Left ventricle myocardium inferior (tissue), 1 donor: ENCODE results near the gene SOX11. TPM values are rescaled to one million over a fixed set of nuclear protein-coding genes. Genes with fewer than 3 reads are reported as not detected.

Source experiments
- DNase-seq: peaks from one replicate; pipeline ENCODE4 v3.0.0-alpha.2; 2020
- H3K27ac ChIP-seq: fragments of 200-600 bp; replicated peaks from 2 replicates; pipeline ENCODE4 v1.8.0; 2021
- H3K27me3 ChIP-seq: fragments of 200-600 bp; 2 replicates; pipeline ENCODE4 v1.8.0; 2021; ENCODE audit warnings: low read depth
- H3K36me3 ChIP-seq: fragments of 200-600 bp; 2 replicates; pipeline ENCODE4 v1.8.0; 2021
- H3K4me1 ChIP-seq: fragments of 200-600 bp; 2 replicates; pipeline ENCODE4 v1.8.0; 2021
- H3K4me3 ChIP-seq: fragments of 200-600 bp; 2 replicates; pipeline ENCODE4 v1.8.0; 2021; ENCODE audit warnings: mild to moderate bottlenecking, moderate library complexity
- H3K9me3 ChIP-seq: fragments of 200-600 bp; replicated peaks from 2 replicates; pipeline ENCODE4 v1.8.0; 2021
- intact Hi-C: fragments of 100-400 bp; cut with micrococcal nuclease; formaldehyde crosslinking; loops from one replicate; pipeline ENCODE4 v1.11.0; 2022
- total RNA-seq: library from RNA; stranded (reverse); fragmentation: NEBNext Ultra II Directional; extraction: Animal tissue kit (Norgen Biotek cat#: 25700); gene quantifications from one replicate; pipeline ENCODE4 v1.2.1, GENCODE V29; 2021
- TF ChIP-seq, protein P1 (sequence below): fragments of 200-600 bp; IDR thresholded peaks from 2 replicates; pipeline ENCODE4 v1.8.0; 2021; ENCODE audit warnings: antibody characterized with exemption, mild to moderate bottlenecking, borderline replicate concordance
- donor health status: DM: no; HTN: yes; CAD: no; lungs with severe emphysema.

The SOX11 gene
- total RNA-seq, 1 donor from 2014 or later = 0.93 TPM

DNA sequence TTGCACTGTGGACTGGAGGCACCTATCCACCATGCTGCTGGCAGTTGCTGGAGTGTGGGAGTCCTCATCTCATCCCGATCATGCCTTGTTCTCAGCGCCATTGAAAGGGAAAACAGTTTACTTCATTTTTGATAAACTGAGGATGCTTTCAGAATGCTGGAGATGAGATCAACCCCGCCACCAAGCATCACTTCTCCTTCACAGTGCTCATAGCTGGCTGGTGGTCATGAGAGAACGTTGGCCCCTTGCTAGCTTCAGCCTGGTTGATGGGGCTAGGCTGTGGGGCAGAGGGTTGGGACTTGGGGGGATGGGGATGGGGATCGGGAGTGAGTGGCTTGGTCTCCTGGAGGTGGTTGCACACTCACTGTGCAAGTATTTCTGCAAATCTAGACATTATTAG lies 30.1 kb downstream of the SOX11 start:
- H3K36me3 ChIP-seq = no peaks in the 10 kb centered on the region
- H3K9me3 ChIP-seq = peaks cover 5% of the 10 kb centered on the region
- H3K4me3 ChIP-seq = no peak overlapping the region
- peaks cover 19% of the 10 kb centered on the region for H3K27me3 ChIP-seq
- intact Hi-C loops = no loop called here
- peaks cover 9% of the 10 kb centered on the region for H3K4me1 ChIP-seq
- H3K27ac ChIP-seq = no peak overlapping the region
- TF ChIP-seq, protein P1, sequence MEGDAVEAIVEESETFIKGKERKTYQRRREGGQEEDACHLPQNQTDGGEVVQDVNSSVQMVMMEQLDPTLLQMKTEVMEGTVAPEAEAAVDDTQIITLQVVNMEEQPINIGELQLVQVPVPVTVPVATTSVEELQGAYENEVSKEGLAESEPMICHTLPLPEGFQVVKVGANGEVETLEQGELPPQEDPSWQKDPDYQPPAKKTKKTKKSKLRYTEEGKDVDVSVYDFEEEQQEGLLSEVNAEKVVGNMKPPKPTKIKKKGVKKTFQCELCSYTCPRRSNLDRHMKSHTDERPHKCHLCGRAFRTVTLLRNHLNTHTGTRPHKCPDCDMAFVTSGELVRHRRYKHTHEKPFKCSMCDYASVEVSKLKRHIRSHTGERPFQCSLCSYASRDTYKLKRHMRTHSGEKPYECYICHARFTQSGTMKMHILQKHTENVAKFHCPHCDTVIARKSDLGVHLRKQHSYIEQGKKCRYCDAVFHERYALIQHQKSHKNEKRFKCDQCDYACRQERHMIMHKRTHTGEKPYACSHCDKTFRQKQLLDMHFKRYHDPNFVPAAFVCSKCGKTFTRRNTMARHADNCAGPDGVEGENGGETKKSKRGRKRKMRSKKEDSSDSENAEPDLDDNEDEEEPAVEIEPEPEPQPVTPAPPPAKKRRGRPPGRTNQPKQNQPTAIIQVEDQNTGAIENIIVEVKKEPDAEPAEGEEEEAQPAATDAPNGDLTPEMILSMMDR = no peak
- no peak for DNase-seq

DNA sequence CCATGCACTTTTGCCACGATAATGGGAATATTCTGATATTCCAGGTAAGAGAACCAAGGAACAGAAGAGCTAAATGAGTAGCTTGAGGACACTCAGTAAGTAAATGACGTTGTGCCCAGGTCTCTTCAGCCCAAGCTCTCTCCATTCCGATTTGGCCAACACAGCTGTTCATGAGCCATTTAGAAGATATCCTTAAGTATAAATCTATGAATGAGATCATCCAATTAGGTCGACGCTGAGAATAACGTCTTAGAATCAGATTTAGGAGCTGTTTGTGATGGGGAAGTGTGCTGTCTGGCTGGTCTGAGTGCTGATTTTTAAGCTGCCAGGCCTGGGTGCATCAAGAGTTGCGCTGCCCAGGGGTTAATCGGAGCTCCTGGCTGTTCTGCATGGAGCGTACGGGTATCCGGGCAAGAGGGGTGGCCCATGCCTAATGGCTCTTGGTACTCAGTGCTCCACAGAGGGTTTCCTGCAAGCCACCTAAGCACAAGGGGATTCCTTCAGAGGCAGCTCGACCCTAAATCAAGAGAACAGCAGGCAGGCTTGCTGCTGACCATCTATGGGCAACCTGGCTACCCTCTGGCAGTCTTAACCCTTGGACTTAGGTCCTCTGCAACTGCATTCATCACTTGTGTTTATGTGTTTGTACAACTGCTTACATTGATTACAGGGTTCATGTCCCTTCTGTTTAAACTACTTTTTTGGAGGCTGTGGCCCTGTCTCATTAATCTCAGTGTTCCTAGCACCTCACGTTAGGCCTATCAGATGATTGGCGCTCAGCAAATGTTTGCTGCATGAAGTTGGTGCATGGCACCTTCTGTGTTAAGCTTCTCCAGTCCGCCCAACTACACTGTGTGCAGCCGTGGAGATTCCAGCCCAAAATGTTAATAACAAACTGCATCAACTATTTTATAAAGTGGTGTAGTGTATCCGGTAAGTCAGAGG lies 31.9 kb downstream of the SOX11 start:
- intact Hi-C loops = no loop called here
- Histone ChIP-seq H3K27ac (no peak overlapping the region), H3K4me3 (no peak overlapping the region), H3K36me3 (no peaks in the 10 kb centered on the region), H3K4me1 (peaks cover 9% of the 10 kb centered on the region), H3K9me3 (peaks cover 5% of the 10 kb centered on the region), H3K27me3 (peaks cover 10% of the 10 kb centered on the region)
- DNase-seq = no peak
- TF ChIP-seq, protein P1 = no peak

DNA sequence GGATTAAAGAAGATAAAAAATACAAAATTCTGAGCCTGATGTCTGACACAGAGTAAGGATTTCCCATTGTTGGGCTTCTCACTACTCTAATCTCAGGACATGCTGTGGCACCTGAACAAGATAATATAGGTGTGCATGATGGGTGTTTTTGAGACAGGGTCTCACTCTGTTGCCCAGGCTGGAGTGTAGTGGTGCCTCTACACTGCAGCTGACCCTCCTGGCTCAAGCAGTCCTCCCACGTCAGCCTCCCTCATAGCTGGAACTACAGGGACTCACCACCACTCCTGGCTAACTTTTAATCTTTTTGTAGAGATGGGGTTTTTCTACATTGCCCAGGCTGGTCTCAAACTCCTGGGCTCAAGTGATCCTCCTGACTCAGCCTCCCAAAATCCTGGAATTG lies 32.9 kb downstream of the SOX11 start:
- H3K27me3 ChIP-seq = peaks cover 9% of the 10 kb centered on the region
- no peak overlapping the region for H3K27ac ChIP-seq
- H3K9me3 ChIP-seq = peaks cover under 1% of the 10 kb centered on the region
- DNase-seq = no peak
- intact Hi-C loops = no loop called here
- TF ChIP-seq, protein P1 = no peak
- H3K36me3 ChIP-seq = no peaks in the 10 kb centered on the region
- H3K4me3 ChIP-seq = no peak overlapping the region
- peaks cover 9% of the 10 kb centered on the region for H3K4me1 ChIP-seq

DNA sequence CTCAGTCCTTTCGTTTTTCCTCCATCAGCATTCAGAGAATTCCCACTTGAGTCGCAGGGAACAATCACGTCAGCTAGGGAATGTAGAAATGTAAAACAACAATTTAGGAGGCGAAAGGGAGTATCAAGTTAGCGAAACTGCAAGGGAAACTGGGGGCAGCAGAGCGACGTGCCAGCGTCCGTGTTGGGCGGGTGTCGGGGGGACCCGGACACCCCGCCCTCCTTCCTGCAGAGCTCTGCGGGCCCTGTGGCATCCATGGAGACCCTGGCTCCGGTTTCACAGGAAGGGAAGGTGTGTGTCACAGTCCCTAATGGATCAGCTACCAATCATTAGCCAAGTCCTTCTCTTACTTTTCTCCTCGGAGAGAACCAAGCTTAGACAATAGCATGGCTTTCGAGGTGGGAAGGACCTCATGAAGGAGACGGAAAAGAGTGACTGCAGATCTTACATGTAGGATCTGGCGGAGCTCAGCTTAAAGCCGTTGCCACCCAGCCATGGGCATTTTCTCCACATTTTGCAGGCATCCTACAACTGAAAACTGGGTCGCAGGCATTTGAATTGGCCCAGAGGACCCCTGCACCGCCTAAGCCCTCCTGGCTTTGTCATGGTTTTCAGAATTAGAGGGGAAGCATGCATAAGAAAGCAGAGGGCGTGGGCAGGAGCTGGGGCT lies 33.7 kb downstream of the SOX11 start:
- DNase-seq = no peak
- Histone ChIP-seq H3K27ac (no peak overlapping the region), H3K9me3 (no peaks in the 10 kb centered on the region), H3K36me3 (no peaks in the 10 kb centered on the region), H3K27me3 (peaks cover 9% of the 10 kb centered on the region), H3K4me3 (peak overlapping the region; percentile 58), H3K4me1 (peaks cover 9% of the 10 kb centered on the region)
- intact Hi-C loops = no loop called here
- TF ChIP-seq, protein P1 = no peak

GRCh38 chr2:5727235-5727634 lies 35.1 kb downstream of the SOX11 start:
- intact Hi-C loops = no loop called here
- no peaks in the 10 kb centered on the region for H3K9me3 ChIP-seq
- TF ChIP-seq, protein P1 = no peak
- no peak overlapping the region for H3K27ac ChIP-seq
- peaks cover 9% of the 10 kb centered on the region for H3K4me1 ChIP-seq
- H3K4me3 ChIP-seq = no peak overlapping the region
- H3K36me3 ChIP-seq = no peaks in the 10 kb centered on the region
- peaks cover 22% of the 10 kb centered on the region for H3K27me3 ChIP-seq
- DNase-seq = no peak
